Mucosa of descending colon (tissue), 3 donors: ENCODE data around the gene VSIG10L. TPM values are rescaled to one million over a fixed set of nuclear protein-coding genes. Genes with fewer than 3 reads are reported as not detected.

Experiments used
- ATAC-seq: fragments of 200-7000 bp; cut with Tn5 transposase; one replicate; pipeline ENCODE4 v1.9.1; 2020; ENCODE audit warnings: mild to moderate bottlenecking, moderate library complexity
- DNase-seq, 3 donors: peaks; one replicate each; pipeline ENCODE4 v3.0.0-alpha.2; 2020
- H3K36me3 ChIP-seq: fragments of 200-600 bp; one replicate; pipeline ENCODE4 v1.8.0; 2021; ENCODE audit warnings: low read depth, mild to moderate bottlenecking
- H3K4me1 ChIP-seq: fragments of 200-600 bp; one replicate; pipeline ENCODE4 v1.8.0; 2021; ENCODE audit warnings: low read depth, mild to moderate bottlenecking
- H3K4me3 ChIP-seq: fragments of 200-600 bp; one replicate; pipeline ENCODE4 v1.8.0; 2021; ENCODE audit warnings: mild to moderate bottlenecking
- H3K9me3 ChIP-seq: fragments of 200-600 bp; one replicate; pipeline ENCODE4 v1.8.0; 2021; ENCODE audit warnings: mild to moderate bottlenecking
- intact Hi-C, 2 donors: fragments of 100-400 bp; cut with DNase I in 1 of 2; cut with micrococcal nuclease in 1 of 2; formaldehyde crosslinking; loops; one replicate each; pipeline versions ENCODE4 v1.11.0 to v1.11.1; 2022; cut with DNase I, micrococcal nuclease
- total RNA-seq, 3 donors: library from RNA; stranded (reverse); fragmentation: NEBNext Ultra II Directional in 2 of 3; extraction: Animal tissue kit (Norgen Biotek cat#: 25700) in 2 of 3; gene quantifications; one replicate each; pipeline versions ENCODE4 v1.2.1 to v1.2.4, GENCODE V29; 2021 to 2023
- TF ChIP-seq, protein P1 (sequence below): fragments of 200-600 bp; IDR thresholded peaks from one replicate; pipeline ENCODE4 v1.8.0; 2022; ENCODE audit warnings: antibody characterized with exemption, mild to moderate bottlenecking
- donor health status: DM: no; HTN: no; CAD: no; lungs with moderate emphysema.
- donor health status: DM: no; HTN: no; CAD: no.
- donor health status: DM: no; HTN: yes; CAD: no.

The VSIG10L gene
- total RNA-seq, 3 donors from 2014 or later, result 0.69 to 3.8 (median 1.6) TPM

DNA sequence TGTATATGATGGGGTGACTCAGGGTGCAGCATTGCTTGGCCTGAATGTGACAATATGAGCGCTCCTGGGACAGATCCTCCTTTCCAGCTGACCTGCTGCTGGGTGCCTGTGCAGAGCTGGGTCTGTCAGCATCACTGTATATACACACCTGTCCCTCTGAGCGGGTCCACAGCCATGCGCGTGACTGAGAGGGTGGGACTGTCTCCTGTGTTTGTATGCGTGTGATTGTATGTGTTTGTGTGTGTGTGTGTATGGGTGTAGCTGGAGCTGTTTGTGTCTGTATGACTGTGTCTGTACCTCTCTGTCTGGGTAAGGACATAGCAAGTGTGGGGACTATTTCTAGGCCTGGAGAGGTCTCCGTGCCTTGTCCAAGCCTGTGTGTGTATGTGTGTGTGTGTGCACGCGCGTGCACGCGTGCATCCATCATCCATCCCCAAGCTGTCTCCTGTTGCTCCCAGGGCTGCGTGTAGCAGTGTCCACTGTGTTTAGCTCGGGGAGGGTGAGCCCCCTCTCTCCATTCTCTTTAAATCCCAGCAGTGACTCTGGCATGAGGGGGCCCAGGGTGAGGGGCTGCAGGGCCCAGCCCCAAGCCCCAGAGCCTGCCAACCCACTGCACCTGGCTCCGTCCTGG, 22.2 kb downstream of the VSIG10L start:
- no peak for DNase-seq
- no peak for ATAC-seq
- intact Hi-C loops, result no loop called here

DNA sequence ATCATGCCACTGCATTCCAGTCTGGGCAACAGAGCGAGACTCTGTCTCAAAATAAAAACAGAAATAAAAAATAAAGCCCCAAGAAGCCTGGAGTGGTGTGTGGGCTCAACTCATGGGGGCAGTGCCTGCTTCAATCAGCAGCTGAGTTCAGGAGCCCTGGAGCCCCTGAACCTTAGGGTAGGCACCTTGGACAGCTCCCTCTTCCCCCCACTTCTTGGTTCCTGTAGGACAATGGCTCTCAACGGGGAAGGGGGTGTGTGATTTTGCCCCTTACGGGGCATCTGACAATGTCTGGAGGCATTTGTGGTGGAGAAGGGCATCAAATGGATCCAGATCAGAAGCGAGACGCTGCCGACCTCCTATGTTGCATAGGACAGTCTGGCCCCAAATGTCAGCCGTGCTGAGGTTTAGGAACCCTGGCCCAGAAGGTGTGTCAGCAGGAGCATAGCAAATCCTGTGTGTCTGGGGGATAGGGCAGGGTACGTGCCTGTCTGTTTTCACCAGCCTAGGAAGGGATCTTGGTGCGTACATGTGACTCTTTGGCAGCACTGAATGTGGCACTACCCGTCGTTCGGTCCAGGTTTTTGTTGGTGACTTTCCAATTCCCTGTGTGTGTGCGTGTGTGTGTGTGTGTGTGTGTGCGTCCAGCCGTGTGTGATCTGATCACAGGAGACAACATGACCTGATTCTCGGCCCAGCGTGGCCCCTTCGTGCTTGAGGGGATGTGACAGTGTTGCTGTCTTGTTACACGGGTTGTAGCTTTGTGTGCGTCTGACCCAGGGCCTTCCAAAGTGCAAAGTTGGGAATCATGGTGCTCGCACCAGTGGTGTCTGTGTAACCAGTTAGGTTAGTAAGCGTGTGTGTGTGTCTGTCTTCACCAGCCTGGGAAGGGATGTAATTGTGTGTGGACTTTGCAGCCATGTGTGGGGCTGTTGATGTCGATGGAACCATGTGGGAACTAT, 23.0 kb downstream of the VSIG10L start:
- TF ChIP-seq, protein P1, sequence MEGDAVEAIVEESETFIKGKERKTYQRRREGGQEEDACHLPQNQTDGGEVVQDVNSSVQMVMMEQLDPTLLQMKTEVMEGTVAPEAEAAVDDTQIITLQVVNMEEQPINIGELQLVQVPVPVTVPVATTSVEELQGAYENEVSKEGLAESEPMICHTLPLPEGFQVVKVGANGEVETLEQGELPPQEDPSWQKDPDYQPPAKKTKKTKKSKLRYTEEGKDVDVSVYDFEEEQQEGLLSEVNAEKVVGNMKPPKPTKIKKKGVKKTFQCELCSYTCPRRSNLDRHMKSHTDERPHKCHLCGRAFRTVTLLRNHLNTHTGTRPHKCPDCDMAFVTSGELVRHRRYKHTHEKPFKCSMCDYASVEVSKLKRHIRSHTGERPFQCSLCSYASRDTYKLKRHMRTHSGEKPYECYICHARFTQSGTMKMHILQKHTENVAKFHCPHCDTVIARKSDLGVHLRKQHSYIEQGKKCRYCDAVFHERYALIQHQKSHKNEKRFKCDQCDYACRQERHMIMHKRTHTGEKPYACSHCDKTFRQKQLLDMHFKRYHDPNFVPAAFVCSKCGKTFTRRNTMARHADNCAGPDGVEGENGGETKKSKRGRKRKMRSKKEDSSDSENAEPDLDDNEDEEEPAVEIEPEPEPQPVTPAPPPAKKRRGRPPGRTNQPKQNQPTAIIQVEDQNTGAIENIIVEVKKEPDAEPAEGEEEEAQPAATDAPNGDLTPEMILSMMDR, result no peak
- intact Hi-C loops, result no loop called here
- ATAC-seq, result no peak

More for the DNA sequence above, 22.2 kb downstream of the VSIG10L start:
- no peaks in the 10 kb centered on the region for H3K36me3 ChIP-seq
- TF ChIP-seq, protein P1, result no peak
- H3K4me1 ChIP-seq, result no peaks in the 10 kb centered on the region
- no peaks in the 10 kb centered on the region for H3K9me3 ChIP-seq
- no peak overlapping the region for H3K4me3 ChIP-seq

DNA sequence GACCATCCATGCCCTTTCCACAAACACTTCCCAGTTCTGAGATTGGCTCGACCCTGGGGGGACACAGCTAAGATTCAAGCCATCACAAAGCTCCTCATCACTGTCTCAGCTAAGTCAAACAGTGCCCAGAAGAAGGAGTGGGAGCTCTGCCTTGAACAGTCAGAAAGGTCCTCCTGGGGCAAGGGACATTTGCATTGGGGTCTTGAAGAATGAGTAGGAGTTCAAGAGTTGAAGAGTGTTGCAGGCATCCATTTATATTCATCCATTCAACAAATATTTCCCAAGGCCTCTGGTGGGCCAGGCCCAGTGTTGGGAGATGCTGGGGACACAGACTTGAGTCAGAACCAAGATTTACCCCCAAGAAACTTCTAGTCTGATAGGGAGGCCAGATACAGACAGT, 24.0 kb downstream of the VSIG10L start:
- Histone ChIP-seq H3K9me3 (no peaks in the 10 kb centered on the region), H3K36me3 (no peaks in the 10 kb centered on the region), H3K4me1 (no peaks in the 10 kb centered on the region), H3K4me3 (no peak overlapping the region)
- TF ChIP-seq, protein P1, result no peak
- intact Hi-C loops, result no loop called here
- ATAC-seq, result no peak
- DNase-seq, result no peak

More for the DNA sequence above, 23.0 kb downstream of the VSIG10L start:
- no peaks in the 10 kb centered on the region for H3K4me1 ChIP-seq
- no peaks in the 10 kb centered on the region for H3K9me3 ChIP-seq
- no peak for DNase-seq
- no peaks in the 10 kb centered on the region for H3K36me3 ChIP-seq
- no peak overlapping the region for H3K4me3 ChIP-seq

DNA sequence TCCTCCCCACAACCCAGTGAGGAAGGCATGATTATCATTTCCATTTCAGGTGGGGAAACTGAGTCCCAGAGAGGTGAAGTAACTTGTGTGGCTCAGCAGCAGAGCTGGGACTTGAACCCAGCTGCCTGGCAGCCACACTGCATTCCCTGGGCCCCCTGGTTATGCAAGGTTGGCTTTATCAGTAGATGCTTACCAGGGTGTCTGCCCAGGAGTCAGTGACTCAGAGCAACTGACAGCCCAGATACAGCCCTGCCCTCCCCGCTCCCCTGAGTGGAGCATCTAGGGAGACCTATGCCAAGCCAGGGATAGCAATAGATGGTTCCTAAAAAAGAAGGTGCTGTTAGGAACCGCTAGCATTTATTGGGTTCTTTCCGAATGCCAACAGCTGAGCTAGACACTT, 24.6 kb downstream of the VSIG10L start:
- Histone ChIP-seq H3K9me3 (no peaks in the 10 kb centered on the region), H3K4me1 (no peaks in the 10 kb centered on the region), H3K4me3 (no peak overlapping the region), H3K36me3 (no peaks in the 10 kb centered on the region)
- intact Hi-C loops, result no loop called here
- ATAC-seq (no peak), DNase-seq (no peak)
- TF ChIP-seq, protein P1, result no peak

DNA sequence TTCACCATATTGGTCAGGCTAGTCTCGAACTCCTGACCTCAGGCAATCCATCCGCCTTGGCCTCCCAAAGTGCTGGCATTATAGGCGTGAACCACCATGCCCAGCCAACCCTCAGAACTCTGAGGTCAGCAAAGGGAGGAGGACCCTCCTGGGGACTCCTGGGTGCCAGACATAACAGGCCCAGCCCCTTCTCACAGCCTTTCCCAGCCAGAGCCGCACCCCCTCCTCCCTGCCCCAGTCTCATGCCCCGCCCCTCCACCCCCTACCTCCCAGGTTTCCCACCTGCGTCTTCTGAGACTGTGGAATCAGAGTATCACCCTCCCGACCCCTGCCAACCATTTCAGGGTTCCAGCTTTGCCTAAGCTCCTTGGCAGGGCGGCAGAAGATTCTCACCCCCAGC, 25.3 kb downstream of the VSIG10L start:
- Histone ChIP-seq H3K4me1 (no peaks in the 10 kb centered on the region), H3K9me3 (no peaks in the 10 kb centered on the region), H3K4me3 (no peak overlapping the region), H3K36me3 (no peaks in the 10 kb centered on the region)
- DNase-seq (no peak), ATAC-seq (no peak)
- intact Hi-C loops, result no loop called here
- TF ChIP-seq, protein P1, result no peak
